MCF 10A (cell line): Measurements from ENCODE around the gene NABP2. TPM values are rescaled to one million over a fixed set of nuclear protein-coding genes. Genes with fewer than 3 reads are reported as not detected.
"Not testable (repeated sequence)": the region's sequence is repeated elsewhere in the genome, so short reads cannot be mapped to it uniquely, and the experiment has no call there.

Experiments
- BruUV-seq: library from RNA; stranded (reverse); fragments of 400-500 nt; replicated peaks from 2 replicates; lab custom pipeline; 2021; lab: Mats Ljungman, UMichigan
- CTCF ChIA-PET: fragments of 300-600 bp; sonication (Branson Sonifier 250); formaldehyde crosslinking; extraction: SDS; loops from one replicate; lab custom pipeline; 2021; ENCODE audit warnings: antibody characterized with exemption, inconsistent platforms; lab: Yijun Ruan, JAX
- POLR2A ChIA-PET: fragments of 300-600, 350-650 bp; sonication (Branson Sonifier 250); formaldehyde crosslinking; extraction: SDS; loops from one replicate; lab custom pipeline; 2020; ENCODE audit warnings: antibody characterized with exemption, inconsistent platforms; lab: Yijun Ruan, JAX
- DNase-seq: peaks from one replicate; pipeline ENCODE4 v3.0.0-alpha.2; 2018; ENCODE audit not compliant: unreplicated experiment
- H3K27ac Mint-ChIP-seq: one replicate; pipeline ENCODE4 v1.8.0; 2022; ENCODE audit warnings: mild to moderate bottlenecking, low read depth, mixed read lengths; ENCODE audit not compliant: unreplicated experiment
- H3K27me3 Mint-ChIP-seq: one replicate; pipeline ENCODE4 v1.8.0; 2022; ENCODE audit warnings: mixed read lengths; ENCODE audit not compliant: insufficient read depth, unreplicated experiment
- H3K36me3 Mint-ChIP-seq: one replicate; pipeline ENCODE4 v1.8.0; 2022; ENCODE audit warnings: mild to moderate bottlenecking, moderate library complexity, mixed read lengths; ENCODE audit not compliant: insufficient read depth, unreplicated experiment
- H3K4me1 Mint-ChIP-seq: one replicate; pipeline ENCODE4 v1.8.0; 2022; ENCODE audit warnings: mixed read lengths; ENCODE audit not compliant: insufficient read depth, unreplicated experiment
- H3K4me3 Mint-ChIP-seq: one replicate; pipeline ENCODE4 v1.8.0; 2022; ENCODE audit warnings: mild to moderate bottlenecking, moderate library complexity, mixed read lengths; ENCODE audit not compliant: unreplicated experiment
- H3K9me3 Mint-ChIP-seq: one replicate; pipeline ENCODE4 v1.8.0; 2022; ENCODE audit warnings: mixed read lengths; ENCODE audit not compliant: unreplicated experiment
- CTCF ChIP-seq: fragments of 200-600 bp; IDR thresholded peaks from one replicate; pipeline ENCODE4 v1.8.0; 2022; ENCODE audit warnings: antibody characterized with exemption, mild to moderate bottlenecking; ENCODE audit not compliant: unreplicated experiment
- intact Hi-C: fragments of 100-400 bp; cut with micrococcal nuclease; formaldehyde crosslinking; loops from 2 replicates; pipeline ENCODE4 v1.14.1; 2022
- total RNA-seq: library from RNA; stranded (reverse); gene quantifications from 2 replicates; pipeline ENCODE4 v1.2.3, GENCODE V29; 2022

The NABP2 gene
- total RNA-seq, 1 experiment from 2014 or later, result 53.3 TPM

GRCh38 chr12:56266693-56267442, 42.7 kb downstream of the NABP2 start, which contains the start of gene COQ10A:
TSS of gene COQ10A (plus strand) at chr12:56266942. CDS start at chr12:56267119, 177 bp downstream.
- ChIA-PET POLR2A (interaction anchor here (0.6 to 2.2 kb wide), 19 partner anchors 9 to 410 kb away, joined by 3 to 10 read pairs (median 4); partner anchors contain the start of genes ANKRD52, CNPY2, ESYT1 and PAN2), CTCF (interaction anchor here (0.5 to 1.8 kb wide), 15 partner anchors 9 to 498 kb away, joined by 3 to 12 read pairs (median 4); partner anchors contain the start of gene ANKRD52)
- peak within 1 kb of the TSS; percentile 51 for H3K27ac Mint-ChIP-seq
- BruUV-seq, result no TSS peak
- H3K36me3 Mint-ChIP-seq, result peaks cover 14% of the 10 kb centered on the region
- H3K4me1 Mint-ChIP-seq, result peaks cover 9% of the 10 kb centered on the region
- peak; percentile 84 for DNase-seq
- H3K9me3 Mint-ChIP-seq, result no peaks in the 10 kb centered on the region
- H3K4me3 Mint-ChIP-seq, result peak within 1 kb of the TSS; percentile 89
- no peaks in the 10 kb centered on the region for H3K27me3 Mint-ChIP-seq
- TF ChIP-seq CTCF, result peak; percentile 62
- intact Hi-C loops, result loop anchor here (1.0 kb wide), 1 partner anchor 197 kb away; no protein-coding TSS in a partner anchor

- Mint-ChIP-seq H3K36me3 (peaks cover 21% of the 10 kb centered on the region), H3K27me3 (no peaks in the 10 kb centered on the region), H3K9me3 (no peaks in the 10 kb centered on the region), H3K4me3 (peak overlapping the region; percentile 89), H3K4me1 (peaks cover 5% of the 10 kb centered on the region), H3K27ac (peak overlapping the region; percentile 51)
- DNase-seq, result no peak
- no TSS peak for BruUV-seq
- TF ChIP-seq CTCF, result no peak
- intact Hi-C loops, result no loop called here
- ChIA-PET CTCF (interaction anchor here (0.6 to 1.8 kb wide), 9 partner anchors 12 to 499 kb away, joined by 3 to 9 read pairs (median 4); no protein-coding TSS in a partner anchor), POLR2A (interaction anchor here (0.6 to 2.2 kb wide), 12 partner anchors 9 to 332 kb away, joined by 3 to 10 read pairs (median 4); partner anchors contain the start of genes ANKRD52, CNPY2, PAN2 and SMARCC2)
These were observed 43.4 kb downstream of the NABP2 start for GRCh38 chr12:56267443-56268071.

- CTCF ChIA-PET, result interaction anchor here (0.6 to 1.0 kb wide), 4 partner anchors 14 to 188 kb away, joined by 3 to 4 read pairs (median 4); partner anchors contain the start of gene PA2G4
- POLR2A ChIA-PET, result interaction anchor here (0.6 to 1.2 kb wide), 3 partner anchors 9 to 143 kb away, joined by 3 to 4 read pairs (median 3); partner anchors contain the start of genes ESYT1 and RNF41
- intact Hi-C loops, result no loop called here
- Mint-ChIP-seq H3K36me3 (peaks cover 56% of the 10 kb centered on the region), H3K4me1 (peaks cover 5% of the 10 kb centered on the region), H3K27me3 (no peaks in the 10 kb centered on the region), H3K9me3 (no peaks in the 10 kb centered on the region), H3K4me3 (no peak overlapping the region), H3K27ac (no peak overlapping the region)
- no TSS peak for BruUV-seq
- no peak for TF ChIP-seq CTCF
- no peak for DNase-seq
These were observed 46.9 kb downstream of the NABP2 start for GRCh38 chr12:56271031-56271430.

GRCh38 chr12:56272468-56272867, 48.3 kb downstream of the NABP2 start:
- CTCF ChIA-PET, result interaction anchor here (0.6 kb wide), 2 partner anchors 24 to 31 kb away, joined by 3 to 4 read pairs; no protein-coding TSS in a partner anchor
- DNase-seq, H3K27me3 Mint-ChIP-seq, BruUV-seq, H3K4me1 Mint-ChIP-seq, intact Hi-C loops, H3K9me3 Mint-ChIP-seq, H3K4me3 Mint-ChIP-seq, H3K27ac Mint-ChIP-seq: not testable (repeated sequence)
- H3K36me3 Mint-ChIP-seq, result peaks cover 70% of the 10 kb centered on the region
- POLR2A ChIA-PET, result interaction anchor here (1.3 kb wide), 1 partner anchor 27 kb away, joined by 5 read pairs; no protein-coding TSS in a partner anchor
